GM12892 (cell line): Measurements from ENCODE around the gene ZER1.
"Not testable (repeated sequence)": the region's sequence is repeated elsewhere in the genome, so short reads cannot be mapped to it uniquely, and the experiment has no call there.

Experiments used
- DNase-seq: peaks from one replicate; pipeline ENCODE4 v3.0.0; 2011; ENCODE audit not compliant: insufficient read length
- FAIRE-seq: peaks from 2 replicates; lab custom pipeline; 2011; peaks lifted over from hg19 to GRCh38; lab: Jason Lieb, UNC
- POLR2A ChIP-seq: IDR thresholded peaks from 2 replicates; pipeline ENCODE4 v1.6.1; 2011; ENCODE audit warnings: low read depth, low read length, control low read depth
- POLR2AphosphoS5 ChIP-seq: IDR thresholded peaks from 2 replicates; pipeline ENCODE4 v1.6.1; 2011; ENCODE audit warnings: low read depth, low read length, control low read depth
- TAF1 ChIP-seq: IDR thresholded peaks from 2 replicates; pipeline ENCODE4 v1.6.1; 2011; ENCODE audit warnings: low read depth, mild to moderate bottlenecking, control low read depth, low read length, borderline replicate concordance

ZER1 gene

GRCh38 chr9:128706671-128707381 is 64.9 kb downstream of the ZER1 start:
- FAIRE-seq, result no peak
- DNase-seq, result no peak
- no peak for TF ChIP-seq POLR2A
- no peak for TF ChIP-seq TAF1
- TF ChIP-seq POLR2AphosphoS5, result no peak

GRCh38 chr9:128706045-128706444 is 65.7 kb downstream of the ZER1 start:
- FAIRE-seq, result no peak
- DNase-seq, result no peak
- TF ChIP-seq POLR2AphosphoS5, result no peak
- no peak for TF ChIP-seq POLR2A
- no peak for TF ChIP-seq TAF1

GRCh38 chr9:128705051-128705965 is 66.4 kb downstream of the ZER1 start:
- no peak for DNase-seq
- no peak for TF ChIP-seq POLR2A
- TF ChIP-seq TAF1, result no peak
- no peak for TF ChIP-seq POLR2AphosphoS5
- no peak for FAIRE-seq

GRCh38 chr9:128704356-128704670 is 67.4 kb downstream of the ZER1 start:
- no peak for DNase-seq
- no peak for FAIRE-seq
- no peak for TF ChIP-seq TAF1
- TF ChIP-seq POLR2AphosphoS5, result no peak
- TF ChIP-seq POLR2A, result no peak

GRCh38 chr9:128703616-128704355 is 67.9 kb downstream of the ZER1 start:
- DNase-seq (no peak), FAIRE-seq (no peak)
- TF ChIP-seq POLR2AphosphoS5 (no peak), POLR2A (no peak), TAF1 (no peak)

- TF ChIP-seq POLR2AphosphoS5, result no peak
- TF ChIP-seq TAF1, result no peak
- TF ChIP-seq POLR2A, result no peak
- FAIRE-seq (no peak), DNase-seq (peak; percentile 66)
Observed at GRCh38 chr9:128702949-128703615, 68.6 kb downstream of the ZER1 start.

- no peak for TF ChIP-seq TAF1
- TF ChIP-seq POLR2A, result peak; percentile 44; the same call in 1 of the 2 replicates
- FAIRE-seq (no peak), DNase-seq (peak; percentile 99)
Observed at GRCh38 chr9:128702445-128702948, 69.2 kb downstream of the ZER1 start, which contains the start of gene PKN3. Gene PKN3 (plus strand): TSS chr9:128702503. CDS start chr9:128702916, 413 bp downstream.

- TF ChIP-seq POLR2A (no peak), TAF1 (no peak), POLR2AphosphoS5 (no peak)
- no peak for FAIRE-seq
- no peak for DNase-seq
Observed at GRCh38 chr9:128701227-128701854, 70.4 kb downstream of the ZER1 start.

GRCh38 chr9:128699096-128699795 is 72.5 kb downstream of the ZER1 start:
- FAIRE-seq, result not testable (repeated sequence)

GRCh38 chr9:128696923-128697707 is 74.6 kb downstream of the ZER1 start:
- FAIRE-seq (no peak), DNase-seq (no peak)
- TF ChIP-seq TAF1 (no peak), POLR2A (peak; percentile 21; the same call in 1 of the 2 replicates), POLR2AphosphoS5 (peak; percentile 71)

More at GRCh38 chr9:128699096-128699795, 72.5 kb downstream of the ZER1 start:
- not testable (repeated sequence) for DNase-seq
